Left renal cortex interstitium (tissue), 4 donors: Measurements from ENCODE around the gene FLRT1. TPM values are rescaled to one million over a fixed set of nuclear protein-coding genes. Genes with fewer than 3 reads are reported as not detected.

Source experiments
- DNase-seq, 4 donors: peaks; one replicate each; pipeline ENCODE4 v3.0.0-alpha.2; 2013; ENCODE audit warnings: low read depth in 4 of 4, low spot score in 2 of 4, missing footprints in 1 of 4
- polyA plus RNA-seq, 4 donors: library from polyadenylated mRNA; unstranded; fragments of 120-200 nt; gene quantifications; one replicate each; pipeline ENCODE4 v1.2.1, GENCODE V29; 2013; ENCODE audit not compliant: insufficient read length in 4 of 4

Gene FLRT1
- polyA plus RNA-seq, 4 donors: 2.5 to 4.6 (median 3.2) TPM

GRCh38 chr11:64004590-64004984, 31.1 kb upstream of the FLRT1 start:
- DNase-seq: no peak

- no peak for DNase-seq
These were observed 30.0 kb upstream of the FLRT1 start for GRCh38 chr11:64005691-64006090.

GRCh38 chr11:64006398-64006797, 29.3 kb upstream of the FLRT1 start:
- DNase-seq: no peak

GRCh38 chr11:64007160-64007628, 28.5 kb upstream of the FLRT1 start:
- DNase-seq: no peak

GRCh38 chr11:64007629-64008282, 28.0 kb upstream of the FLRT1 start:
- DNase-seq: no peak

- no peak for DNase-seq
These were observed 27.3 kb upstream of the FLRT1 start for GRCh38 chr11:64008283-64008913.

GRCh38 chr11:64008914-64009633, 26.7 kb upstream of the FLRT1 start:
- no peak for DNase-seq

GRCh38 chr11:64009710-64010109, 26.0 kb upstream of the FLRT1 start:
- DNase-seq: no peak

- DNase-seq: no peak
These were observed 24.9 kb upstream of the FLRT1 start for GRCh38 chr11:64010783-64011182.

- DNase-seq: no peak
These were observed 24.4 kb upstream of the FLRT1 start for GRCh38 chr11:64011371-64011770.

GRCh38 chr11:64013141-64013896, 22.4 kb upstream of the FLRT1 start:
- DNase-seq: no peak

- no peak for DNase-seq
These were observed 21.4 kb upstream of the FLRT1 start for GRCh38 chr11:64014356-64014755.

- no peak for DNase-seq
These were observed 20.2 kb upstream of the FLRT1 start for GRCh38 chr11:64015510-64015909.

- DNase-seq: no peak
These were observed 19.5 kb upstream of the FLRT1 start for GRCh38 chr11:64015935-64016845.

GRCh38 chr11:64017945-64018224, 17.8 kb upstream of the FLRT1 start:
- no peak for DNase-seq

- DNase-seq: no peak
These were observed 17.4 kb upstream of the FLRT1 start for GRCh38 chr11:64018310-64018709.

- DNase-seq: no peak
These were observed 16.4 kb upstream of the FLRT1 start for GRCh38 chr11:64019106-64020037.

- no peak for DNase-seq
These were observed 14.6 kb upstream of the FLRT1 start for GRCh38 chr11:64020976-64021756.

- no peak for DNase-seq
These were observed 14.0 kb upstream of the FLRT1 start for GRCh38 chr11:64021757-64022093.
